ENCODE results near the gene SIGLEC1. TPM values are rescaled to one million over a fixed set of nuclear protein-coding genes. Genes with fewer than 3 reads are reported as not detected.

SIGLEC1 gene
- total and polyA plus RNA-seq, 2 of the 4 experiments (the other 2 are of a cell fraction): not detected

DNA sequence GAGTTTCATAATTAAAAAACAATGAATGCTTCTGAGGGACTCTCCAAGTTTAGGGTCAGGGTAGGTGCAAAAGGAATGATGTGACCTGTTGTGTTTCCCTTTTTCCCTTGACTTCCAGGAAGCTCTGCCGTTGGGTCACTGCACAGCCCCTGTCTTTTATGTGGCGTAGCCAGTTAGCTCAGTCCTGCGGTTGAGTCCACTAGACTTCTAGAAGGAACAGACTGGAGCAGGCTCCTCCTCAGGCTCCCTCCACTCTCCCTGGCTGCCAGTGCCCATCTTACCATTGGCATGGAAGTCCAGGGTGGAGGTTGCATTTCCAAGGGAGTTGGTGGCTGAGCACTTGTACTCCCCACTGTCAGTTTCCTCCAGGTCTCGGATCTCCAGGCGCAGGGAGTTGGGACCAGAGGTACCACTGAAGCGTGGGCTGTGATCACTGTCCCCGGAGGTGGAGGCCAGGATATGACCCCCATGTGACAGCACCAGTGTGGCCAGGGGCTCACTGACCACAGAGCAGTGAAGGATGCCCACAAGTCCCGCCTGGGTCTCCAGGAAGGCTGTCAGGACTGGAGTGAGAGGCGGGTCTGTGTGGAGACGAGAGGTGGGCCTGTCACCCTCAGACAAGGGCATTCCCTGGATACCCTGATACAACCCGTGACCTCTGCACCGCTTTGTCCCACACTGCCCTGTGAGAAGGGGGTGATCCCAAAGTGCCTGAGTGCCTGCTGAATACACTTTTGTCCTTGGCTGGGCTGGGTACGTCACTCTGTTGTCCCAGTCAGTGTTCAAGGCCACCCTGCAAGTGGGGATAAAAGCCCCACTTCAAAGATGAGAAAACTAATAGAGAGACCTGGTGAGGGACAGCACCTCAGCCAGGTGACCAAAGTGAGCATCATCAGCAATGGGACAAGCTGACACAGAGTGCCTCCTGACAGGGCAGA lies 11.1 kb downstream of the SIGLEC1 start:
- Histone ChIP-seq H2BK120ac (ENCODE audit: low read depth, low read length) (no peak overlapping the region), H4K20me1 (ENCODE audit: insufficient read depth, low read length) (no peaks in the 10 kb centered on the region), H3K9ac (ENCODE audit: low read depth, low read length) (no peak overlapping the region), H3K56ac (ENCODE audit: extremely low read depth, insufficient read depth, low read length) (no peak overlapping the region), H2BK20ac (ENCODE audit: low read depth, low read length) (no peak overlapping the region), H4K5ac (ENCODE audit: low read depth, low read length) (no peak overlapping the region), H3K36me3 (ENCODE audit: control insufficient read depth, insufficient read depth, low read length) (no peaks in the 10 kb centered on the region), H2AK9ac (replicated peaks; ENCODE audit: low read depth, low read length, poor library complexity) (no peak overlapping the region), H3K9me1 (ENCODE audit: insufficient read depth, low read length) (no peaks in the 10 kb centered on the region), H3K23ac (ENCODE audit: low read depth, low read length) (no peak overlapping the region), H3K4ac (ENCODE audit: low read depth, low read length) (no peak overlapping the region), H3K27me3 (ENCODE audit: control insufficient read depth, insufficient read depth, low read length) (peaks cover 44% of the 10 kb centered on the region), H3K4me1 (ENCODE audit: control insufficient read depth, insufficient read depth, low read length) (no peaks in the 10 kb centered on the region), H2AK5ac (ENCODE audit: low read depth, low read length) (no peak overlapping the region), H4K8ac (ENCODE audit: low read depth in 2 of 2, low read length in 2 of 2) (no peak overlapping the region), H3K27ac (ENCODE audit: insufficient read depth, low read length) (no peak overlapping the region), H2BK5ac (ENCODE audit: low read depth, low read length, poor library complexity, severe bottlenecking) (no peak overlapping the region), H3K4me3 (ENCODE audit: insufficient read depth, low read depth, low read length) (no peak overlapping the region), H4K91ac (ENCODE audit: insufficient read depth, low read depth, low read length) (no peak overlapping the region), H3K4me2 (ENCODE audit: low read depth, low read length) (no peak overlapping the region), H2BK15ac (ENCODE audit: low read depth, low read length) (no peak overlapping the region), H3K18ac (ENCODE audit: low read depth, low read length) (no peak overlapping the region), H3K14ac (replicated peaks; ENCODE audit: low read depth, low read length) (no peak overlapping the region), H3K9me3 (ENCODE audit: control insufficient read depth, insufficient read depth, low read length) (peaks cover 5% of the 10 kb centered on the region), H3K79me1 (ENCODE audit: low read depth in 1 of 2, low read length in 2 of 2) (no peaks in the 10 kb centered on the region), H2AFZ (replicated peaks; ENCODE audit: low read length, poor library complexity) (no peak overlapping the region)
- CTCF ChIA-PET: interaction anchor here (0.5 to 1.0 kb wide), 5 partner anchors 9 to 556 kb away, joined by 3 to 12 read pairs (median 3); partner anchors contain the start of gene ADAM33
- DNase-seq (no peak), ATAC-seq (ENCODE audit: low read depth) (no peak)
- dilution Hi-C loops (cut with HindIII; ENCODE audit: low sequenced_read_pairs, unreplicated experiment) (no loop called here), in situ Hi-C loops (cut with MboI; ENCODE audit: low sequenced_read_pairs) (no loop called here), intact Hi-C loops (cut with micrococcal nuclease) (no loop called here)
- POLR2A ChIA-PET (ENCODE audit: unreplicated experiment): no interaction called here
- 86% methylated on average over 7 of the region's 13 CpGs; no CpG with 5 or more reads in 1 of the 2 experiments for WGBS, 2 experiments (ENCODE audit: extremely low coverage in 2 of 2, insufficient read length in 1 of 2)
- no TSS peak for BruUV-seq (replicated peaks)
- TF ChIP-seq MAZ (IDR thresholded peaks at IDR 0.05; ENCODE audit: borderline replicate concordance, low read depth, low read length) (no peak), SMC3 (IDR thresholded peaks at IDR 0.05; ENCODE audit: low read depth, low read length) (no peak), MXI1 (IDR thresholded peaks at IDR 0.05; ENCODE audit: borderline replicate concordance, low read depth, low read length) (no peak), FOS (IDR thresholded peaks at IDR 0.05; ENCODE audit: low read depth, low read length) (no peak), CHD1 (IDR thresholded peaks at IDR 0.05; ENCODE audit: low read depth, low read length) (no peak), NFE2L2 (IDR thresholded peaks at IDR 0.05; ENCODE audit: low read depth, low read length) (no peak), RAD21 (IDR thresholded peaks at IDR 0.05; ENCODE audit: low read length) (no peak), POLR2A (IDR thresholded peaks at IDR 0.05; ENCODE audit: low read depth, low read length) (no peak), CEBPB (IDR thresholded peaks at IDR 0.05; ENCODE audit: low read depth, low read length) (no peak), RFX5 (IDR thresholded peaks at IDR 0.05; ENCODE audit: low read depth, low read length) (no peak), RCOR1 (IDR thresholded peaks at IDR 0.05; ENCODE audit: insufficient replicate concordance, low read length) (no peak), MAFK (IDR thresholded peaks at IDR 0.05; ENCODE audit: low read depth, low read length) (no peak)
- TF ChIP-seq, protein P1, sequence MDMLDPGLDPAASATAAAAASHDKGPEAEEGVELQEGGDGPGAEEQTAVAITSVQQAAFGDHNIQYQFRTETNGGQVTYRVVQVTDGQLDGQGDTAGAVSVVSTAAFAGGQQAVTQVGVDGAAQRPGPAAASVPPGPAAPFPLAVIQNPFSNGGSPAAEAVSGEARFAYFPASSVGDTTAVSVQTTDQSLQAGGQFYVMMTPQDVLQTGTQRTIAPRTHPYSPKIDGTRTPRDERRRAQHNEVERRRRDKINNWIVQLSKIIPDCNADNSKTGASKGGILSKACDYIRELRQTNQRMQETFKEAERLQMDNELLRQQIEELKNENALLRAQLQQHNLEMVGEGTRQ (IDR thresholded peaks at IDR 0.05; ENCODE audit: low read depth, low read length): no peak
- TF ChIP-seq, protein P2, sequence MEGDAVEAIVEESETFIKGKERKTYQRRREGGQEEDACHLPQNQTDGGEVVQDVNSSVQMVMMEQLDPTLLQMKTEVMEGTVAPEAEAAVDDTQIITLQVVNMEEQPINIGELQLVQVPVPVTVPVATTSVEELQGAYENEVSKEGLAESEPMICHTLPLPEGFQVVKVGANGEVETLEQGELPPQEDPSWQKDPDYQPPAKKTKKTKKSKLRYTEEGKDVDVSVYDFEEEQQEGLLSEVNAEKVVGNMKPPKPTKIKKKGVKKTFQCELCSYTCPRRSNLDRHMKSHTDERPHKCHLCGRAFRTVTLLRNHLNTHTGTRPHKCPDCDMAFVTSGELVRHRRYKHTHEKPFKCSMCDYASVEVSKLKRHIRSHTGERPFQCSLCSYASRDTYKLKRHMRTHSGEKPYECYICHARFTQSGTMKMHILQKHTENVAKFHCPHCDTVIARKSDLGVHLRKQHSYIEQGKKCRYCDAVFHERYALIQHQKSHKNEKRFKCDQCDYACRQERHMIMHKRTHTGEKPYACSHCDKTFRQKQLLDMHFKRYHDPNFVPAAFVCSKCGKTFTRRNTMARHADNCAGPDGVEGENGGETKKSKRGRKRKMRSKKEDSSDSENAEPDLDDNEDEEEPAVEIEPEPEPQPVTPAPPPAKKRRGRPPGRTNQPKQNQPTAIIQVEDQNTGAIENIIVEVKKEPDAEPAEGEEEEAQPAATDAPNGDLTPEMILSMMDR (conservative IDR thresholded peaks at IDR 0.05; ENCODE audit: low read depth, low read length): no peak
- TF ChIP-seq, protein P3, sequence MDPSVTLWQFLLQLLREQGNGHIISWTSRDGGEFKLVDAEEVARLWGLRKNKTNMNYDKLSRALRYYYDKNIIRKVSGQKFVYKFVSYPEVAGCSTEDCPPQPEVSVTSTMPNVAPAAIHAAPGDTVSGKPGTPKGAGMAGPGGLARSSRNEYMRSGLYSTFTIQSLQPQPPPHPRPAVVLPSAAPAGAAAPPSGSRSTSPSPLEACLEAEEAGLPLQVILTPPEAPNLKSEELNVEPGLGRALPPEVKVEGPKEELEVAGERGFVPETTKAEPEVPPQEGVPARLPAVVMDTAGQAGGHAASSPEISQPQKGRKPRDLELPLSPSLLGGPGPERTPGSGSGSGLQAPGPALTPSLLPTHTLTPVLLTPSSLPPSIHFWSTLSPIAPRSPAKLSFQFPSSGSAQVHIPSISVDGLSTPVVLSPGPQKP (IDR thresholded peaks at IDR 0.05; ENCODE audit: borderline replicate concordance, low read depth, low read length): no peak

Measured in IMR-90 (cell line).